Mesenchymal stem cell (in vitro differentiated cells and primary cell): ENCODE data around the gene DHDH.
"Not testable (repeated sequence)": the region's sequence is repeated elsewhere in the genome, so short reads cannot be mapped to it uniquely, and the experiment has no call there.

Experiments
- DNase-seq: peaks from one replicate; pipeline ENCODE4 v3.0.0-alpha.2; 2013
- H2AFZ ChIP-seq: one replicate; pipeline ENCODE4 v1.6.1; 2013; ENCODE audit warnings: low read depth, mild to moderate bottlenecking, control low read depth, inconsistent platforms, low read length, moderate library complexity
- H2AK5ac ChIP-seq: 2 replicates; pipeline ENCODE4 v1.6.1; 2013; ENCODE audit warnings: low read length, moderate library complexity, mild to moderate bottlenecking, inconsistent platforms; ENCODE audit not compliant: severe bottlenecking
- H2BK120ac ChIP-seq: one replicate; pipeline ENCODE4 v1.6.1; 2013; ENCODE audit warnings: low read depth, mild to moderate bottlenecking, inconsistent platforms, low read length, moderate library complexity
- H2BK12ac ChIP-seq, 2 experiments: one replicate each; pipeline ENCODE4 v1.6.1; 2013; ENCODE audit warnings: inconsistent platforms in 2 of 2, low read length in 2 of 2, mild to moderate bottlenecking in 2 of 2, moderate library complexity in 2 of 2, control low read depth in 1 of 2
- H2BK15ac ChIP-seq: one replicate; pipeline ENCODE4 v1.6.1; 2013; ENCODE audit warnings: mild to moderate bottlenecking, low read depth, inconsistent platforms; ENCODE audit not compliant: poor library complexity, severe bottlenecking
- H2BK5ac ChIP-seq: 2 replicates; pipeline ENCODE4 v1.6.1; 2013; ENCODE audit warnings: low read depth, mild to moderate bottlenecking, low read length, control low read depth, inconsistent platforms; ENCODE audit not compliant: poor library complexity, severe bottlenecking
- H3K14ac ChIP-seq, 2 experiments: one replicate each; pipeline ENCODE4 v1.6.1; 2013; ENCODE audit warnings: inconsistent platforms in 2 of 2, low read length in 2 of 2, control low read depth in 1 of 2, mild to moderate bottlenecking in 1 of 2, moderate library complexity in 1 of 2
- H3K18ac ChIP-seq, 2 experiments: one replicate each; pipeline ENCODE4 v1.6.1; 2013; ENCODE audit warnings: inconsistent platforms in 2 of 2, low read length in 2 of 2, control low read depth in 1 of 2, low read depth in 1 of 2, mild to moderate bottlenecking in 1 of 2
- H3K23ac ChIP-seq, 2 experiments: one replicate each; pipeline ENCODE4 v1.6.1; 2013; ENCODE audit warnings: inconsistent platforms in 2 of 2, low read length in 2 of 2, mild to moderate bottlenecking in 2 of 2, moderate library complexity in 2 of 2, control low read depth in 1 of 2
- H3K27ac ChIP-seq: 2 replicates; pipeline ENCODE4 v1.5.1; 2013; ENCODE audit warnings: mild to moderate bottlenecking, moderate library complexity, low read length, control low read depth, inconsistent platforms; ENCODE audit not compliant: poor library complexity, severe bottlenecking
- H3K27me3 ChIP-seq, 2 experiments: 2 replicates each; pipeline versions ENCODE4 v1.6.1 to v1.7.0; 2013; ENCODE audit warnings: low read length in 2 of 2, mild to moderate bottlenecking in 2 of 2, moderate library complexity in 2 of 2, control low read depth in 1 of 2, inconsistent platforms in 1 of 2; ENCODE audit not compliant: control insufficient read depth in 1 of 2, insufficient read depth in 1 of 2
- H3K36me3 ChIP-seq, 2 experiments: 2 replicates each; pipeline versions ENCODE4 v1.6.1 to v1.7.0; 2013; ENCODE audit warnings: low read length in 2 of 2, control low read depth in 1 of 2, inconsistent platforms in 1 of 2, low read depth in 1 of 2, mild to moderate bottlenecking in 1 of 2; ENCODE audit not compliant: insufficient read depth in 2 of 2, control insufficient read depth in 1 of 2
- H3K4ac ChIP-seq, 2 experiments: one replicate each; pipeline ENCODE4 v1.6.1; 2013; ENCODE audit warnings: inconsistent platforms in 2 of 2, low read length in 2 of 2, mild to moderate bottlenecking in 2 of 2, moderate library complexity in 2 of 2, control low read depth in 1 of 2, low read depth in 1 of 2
- H3K4me1 ChIP-seq: 2 replicates; pipeline ENCODE4 v1.6.1; 2013; ENCODE audit warnings: low read depth, low read length, control low read depth; ENCODE audit not compliant: control insufficient read depth, insufficient read depth
- H3K4me2 ChIP-seq: 2 replicates; pipeline ENCODE4 v1.6.1; 2013; ENCODE audit warnings: low read length, mild to moderate bottlenecking, inconsistent platforms; ENCODE audit not compliant: poor library complexity, severe bottlenecking
- H3K4me3 ChIP-seq, 2 experiments: 2 replicates each; pipeline versions ENCODE4 v1.5.1 to v1.7.0; 2013; ENCODE audit warnings: low read length in 2 of 2, mild to moderate bottlenecking in 2 of 2, control low read depth in 1 of 2, low read depth in 1 of 2; ENCODE audit not compliant: insufficient read depth in 1 of 2
- H3K79me1 ChIP-seq: replicated peaks from 2 replicates; pipeline ENCODE4 v1.6.1; 2013; ENCODE audit warnings: mild to moderate bottlenecking, control low read depth, low read length, inconsistent platforms; ENCODE audit not compliant: poor library complexity, severe bottlenecking
- H3K9ac ChIP-seq: 2 replicates; pipeline ENCODE4 v1.7.0; 2013; ENCODE audit warnings: mild to moderate bottlenecking, low read length, moderate library complexity
- H3K9me3 ChIP-seq: 2 replicates; pipeline ENCODE4 v1.7.0; 2013; ENCODE audit warnings: mild to moderate bottlenecking, low read length; ENCODE audit not compliant: control insufficient read depth
- H4K8ac ChIP-seq: one replicate; pipeline ENCODE4 v1.6.1; 2013; ENCODE audit warnings: inconsistent platforms, mild to moderate bottlenecking, low read length, moderate library complexity
- H4K91ac ChIP-seq: one replicate; pipeline ENCODE4 v1.6.1; 2013; ENCODE audit warnings: mild to moderate bottlenecking, low read length, inconsistent platforms
- WGBS: methylation state at CpG from one replicate; pipeline ENCODE4 v1.1.7; 2013; ENCODE audit warnings: mixed read lengths; 5-methylcytosine and 5-hydroxymethylcytosine counted together

Gene DHDH

DNA sequence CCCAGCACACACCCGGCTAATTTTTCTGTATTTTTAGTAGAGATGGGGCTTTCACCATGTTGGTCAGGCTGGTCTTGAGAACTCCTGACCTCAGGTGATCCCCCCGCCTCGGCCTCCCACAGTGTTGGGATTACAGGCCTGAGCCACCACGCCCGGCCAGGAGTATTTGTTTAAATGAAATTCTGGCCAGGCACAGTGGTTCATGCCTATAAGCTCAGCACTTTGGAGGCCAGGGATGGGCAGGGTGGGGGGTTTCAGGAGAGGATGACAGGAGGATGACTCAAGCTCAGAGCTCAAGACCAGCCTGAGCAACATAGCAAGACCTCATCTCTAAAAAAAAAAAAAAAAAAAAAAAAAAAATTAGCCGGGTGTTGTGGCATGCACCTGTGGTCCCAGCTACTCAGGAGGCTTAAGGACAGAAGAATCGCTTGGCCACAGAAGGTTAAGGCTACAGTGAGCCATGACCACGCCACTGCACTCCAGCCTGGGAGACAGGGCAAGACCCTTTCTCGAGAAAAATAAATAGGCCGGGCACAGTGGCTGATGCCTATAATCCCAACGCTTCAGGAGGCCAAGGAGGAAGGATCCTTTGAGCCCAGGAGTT, 8.2 kb upstream of the DHDH start:
- Histone ChIP-seq H2BK12ac (no peak overlapping the region), H2AK5ac (no peak overlapping the region), H3K18ac (no peak overlapping the region), H2BK15ac (no peak overlapping the region), H3K4ac (no peak overlapping the region), H3K14ac (no peak overlapping the region), H3K4me1 (peaks cover 7% of the 10 kb centered on the region), H4K91ac (no peak overlapping the region), H3K27ac (no peak overlapping the region), H2BK120ac (no peak overlapping the region), H3K4me3 (no peak overlapping the region), H3K36me3 (peaks cover 25 to 28% of the 10 kb centered on the region in 2 experiments), H3K27me3 (no peaks in the 10 kb centered on the region), H2BK5ac (no peak overlapping the region), H3K9ac (peak overlapping the region; percentile 54), H3K23ac (no peak overlapping the region), H3K9me3 (no peaks in the 10 kb centered on the region), H3K79me1 (no peaks in the 10 kb centered on the region), H3K4me2 (no peak overlapping the region), H4K8ac (no peak overlapping the region), H2AFZ (no peak overlapping the region)
- WGBS = 84% methylated on average over 10 of the region's 11 CpGs
- DNase-seq = no peak

DNA sequence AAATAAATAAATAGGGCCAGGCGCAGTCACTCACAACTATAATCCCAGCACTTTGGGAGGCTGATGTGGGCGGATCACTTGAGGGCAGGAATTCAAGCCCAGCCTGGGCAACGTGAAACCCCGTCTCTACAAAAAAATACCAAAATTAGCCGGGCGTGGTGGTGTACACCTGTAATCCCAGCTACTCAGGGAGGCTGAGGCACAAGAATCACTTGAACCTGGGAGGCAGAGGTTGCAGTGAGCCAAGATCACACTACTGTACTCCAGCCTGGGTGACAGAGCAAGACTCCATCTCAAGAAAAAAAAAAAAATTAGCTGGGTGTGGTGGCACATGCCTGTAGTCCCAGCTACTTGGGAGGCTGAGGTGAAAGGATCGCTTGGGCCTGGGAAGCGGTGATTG, 7.6 kb upstream of the DHDH start:
- H2AK5ac ChIP-seq, H3K9ac ChIP-seq, DNase-seq, H3K4me1 ChIP-seq, H4K8ac ChIP-seq, H3K9me3 ChIP-seq, H3K4me2 ChIP-seq, H2BK15ac ChIP-seq, H3K27me3 ChIP-seq, H2BK5ac ChIP-seq, H3K4ac ChIP-seq, H3K23ac ChIP-seq, H4K91ac ChIP-seq, H3K79me1 ChIP-seq, H3K14ac ChIP-seq, H2BK12ac ChIP-seq, H2BK120ac ChIP-seq, H2AFZ ChIP-seq, H3K27ac ChIP-seq, H3K18ac ChIP-seq, H3K4me3 ChIP-seq: not testable (repeated sequence)
- peaks cover 19 to 24% of the 10 kb centered on the region in 2 experiments for H3K36me3 ChIP-seq
- WGBS = 91% methylated on average over 8 of the region's 8 CpGs

DNA sequence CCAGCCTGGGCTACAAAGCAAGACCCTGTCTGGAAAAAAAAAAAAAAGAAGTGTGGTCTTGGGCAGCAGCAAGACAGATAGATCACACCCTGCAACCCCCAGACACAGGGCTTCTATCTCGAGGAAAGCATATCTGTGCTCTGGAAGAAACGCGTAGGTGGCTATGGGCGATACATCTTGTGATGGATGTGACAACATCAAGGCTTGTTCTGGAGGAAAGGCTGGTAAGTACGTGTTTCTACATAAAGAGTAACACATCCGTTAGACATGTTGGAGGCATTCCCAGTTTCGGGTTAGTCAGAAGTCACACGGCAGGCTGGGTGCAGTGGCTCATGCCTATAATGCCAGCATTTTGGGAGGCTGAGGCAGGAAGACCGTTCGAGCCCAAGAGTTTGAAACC, 6.6 kb upstream of the DHDH start:
- H2BK15ac ChIP-seq = no peak overlapping the region
- no peak overlapping the region for H2AK5ac ChIP-seq
- WGBS = 75% methylated on average over 10 of the region's 10 CpGs
- H4K91ac ChIP-seq = no peak overlapping the region
- H3K4me2 ChIP-seq = no peak overlapping the region
- H3K14ac ChIP-seq = no peak overlapping the region
- no peak overlapping the region for H3K4me3 ChIP-seq
- DNase-seq = peak; percentile 84
- H3K79me1 ChIP-seq = no peaks in the 10 kb centered on the region
- H2BK120ac ChIP-seq = no peak overlapping the region
- H4K8ac ChIP-seq = no peak overlapping the region
- peaks cover 10 to 14% of the 10 kb centered on the region in 2 experiments for H3K36me3 ChIP-seq
- no peak overlapping the region for H2AFZ ChIP-seq
- no peak overlapping the region for H3K4ac ChIP-seq
- H2BK12ac ChIP-seq = no peak overlapping the region
- H3K4me1 ChIP-seq = peaks cover 7% of the 10 kb centered on the region
- no peaks in the 10 kb centered on the region for H3K27me3 ChIP-seq
- no peaks in the 10 kb centered on the region for H3K9me3 ChIP-seq
- no peak overlapping the region for H3K23ac ChIP-seq
- no peak overlapping the region for H3K27ac ChIP-seq
- H3K9ac ChIP-seq = peak overlapping the region; percentile 67
- peak overlapping the region in 1 of 2 experiments; percentile 21 for H3K18ac ChIP-seq
- no peak overlapping the region for H2BK5ac ChIP-seq

DNA sequence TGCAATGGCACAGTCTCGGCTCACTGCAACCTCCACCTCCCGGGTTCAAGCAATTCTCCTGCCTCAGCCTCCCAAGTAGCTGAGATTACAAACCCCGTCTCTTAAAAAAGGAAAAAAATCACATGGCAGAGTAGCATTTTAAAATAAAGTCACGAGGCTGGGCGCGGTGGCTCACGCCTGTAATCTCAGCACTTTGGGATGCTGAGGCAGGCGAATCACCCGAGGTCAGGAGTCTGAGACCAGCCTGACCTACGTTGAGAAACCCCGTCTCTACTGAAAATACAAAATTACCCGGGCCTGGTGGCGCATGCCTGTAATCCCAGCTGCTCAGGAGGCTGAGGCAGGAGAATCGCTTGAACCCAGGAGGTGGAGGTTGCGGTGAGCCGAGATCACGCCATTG, 5.8 kb upstream of the DHDH start:
- H2AFZ ChIP-seq, H2BK12ac ChIP-seq: not testable (repeated sequence)
- WGBS = 94% methylated on average over 16 of the region's 17 CpGs

More for the DNA sequence above, 5.8 kb upstream of the DHDH start:
- H3K4me2 ChIP-seq, H3K18ac ChIP-seq, H3K14ac ChIP-seq, H2BK120ac ChIP-seq, H3K27ac ChIP-seq, H4K8ac ChIP-seq, H3K9me3 ChIP-seq, H3K4me3 ChIP-seq, H3K36me3 ChIP-seq, H3K23ac ChIP-seq, H3K79me1 ChIP-seq, H2BK15ac ChIP-seq, H2BK5ac ChIP-seq, H2AK5ac ChIP-seq, H3K4ac ChIP-seq, DNase-seq, H3K27me3 ChIP-seq, H3K4me1 ChIP-seq, H3K9ac ChIP-seq, H4K91ac ChIP-seq: not testable (repeated sequence)
